Activated CD8-positive, alpha-beta memory T cell treated with anti-CD3 and anti-CD28 coated beads for 4 hours (primary cell): ENCODE data around the gene ENTREP3.

ENCODE experiments used
- DNase-seq, 2 donors: peaks; one replicate each; pipeline ENCODE4 v3.0.0-alpha.2; 2020; ENCODE audit warnings: low read depth in 2 of 2

ENTREP3 gene

DNA sequence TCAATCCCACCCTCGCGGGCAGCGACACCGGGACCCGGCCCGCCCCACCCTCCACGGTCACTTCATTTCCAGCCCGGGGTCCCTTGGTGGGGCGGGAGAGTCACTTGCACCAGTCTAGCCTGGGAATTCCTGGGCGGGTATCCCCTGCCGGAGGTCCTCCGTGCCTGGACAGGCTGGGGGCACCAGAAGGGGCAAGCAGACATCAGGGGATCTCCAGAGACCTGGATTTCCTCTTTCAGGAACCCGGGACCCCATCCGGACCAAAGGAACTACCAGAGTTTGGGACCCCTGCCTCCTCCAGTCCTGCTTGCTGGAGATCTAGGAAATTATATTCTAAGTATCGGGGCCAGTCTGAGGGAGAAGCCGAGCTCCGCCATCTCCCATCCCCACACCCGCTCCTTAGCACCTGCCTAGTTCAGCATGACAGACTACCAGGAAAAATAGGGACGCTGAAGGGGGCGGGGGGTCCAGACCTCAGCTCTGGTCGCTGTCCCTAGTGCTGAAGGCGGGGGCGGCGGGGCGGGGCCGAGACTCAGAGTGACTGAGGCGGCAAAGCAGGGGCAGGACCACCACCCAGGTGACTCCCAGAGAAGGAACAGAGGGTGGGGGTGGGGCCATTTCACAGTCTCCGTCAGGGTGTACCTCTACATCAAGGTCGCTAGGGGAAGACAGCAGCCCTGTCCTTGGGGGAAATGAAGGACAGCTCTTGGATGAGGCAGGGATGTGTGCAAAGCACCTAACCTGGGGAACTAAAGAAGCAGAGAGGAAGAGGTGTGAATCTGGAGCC is 22.8 kb upstream of the ENTREP3 start:
- peak; percentile 48 to 56 for DNase-seq

DNA sequence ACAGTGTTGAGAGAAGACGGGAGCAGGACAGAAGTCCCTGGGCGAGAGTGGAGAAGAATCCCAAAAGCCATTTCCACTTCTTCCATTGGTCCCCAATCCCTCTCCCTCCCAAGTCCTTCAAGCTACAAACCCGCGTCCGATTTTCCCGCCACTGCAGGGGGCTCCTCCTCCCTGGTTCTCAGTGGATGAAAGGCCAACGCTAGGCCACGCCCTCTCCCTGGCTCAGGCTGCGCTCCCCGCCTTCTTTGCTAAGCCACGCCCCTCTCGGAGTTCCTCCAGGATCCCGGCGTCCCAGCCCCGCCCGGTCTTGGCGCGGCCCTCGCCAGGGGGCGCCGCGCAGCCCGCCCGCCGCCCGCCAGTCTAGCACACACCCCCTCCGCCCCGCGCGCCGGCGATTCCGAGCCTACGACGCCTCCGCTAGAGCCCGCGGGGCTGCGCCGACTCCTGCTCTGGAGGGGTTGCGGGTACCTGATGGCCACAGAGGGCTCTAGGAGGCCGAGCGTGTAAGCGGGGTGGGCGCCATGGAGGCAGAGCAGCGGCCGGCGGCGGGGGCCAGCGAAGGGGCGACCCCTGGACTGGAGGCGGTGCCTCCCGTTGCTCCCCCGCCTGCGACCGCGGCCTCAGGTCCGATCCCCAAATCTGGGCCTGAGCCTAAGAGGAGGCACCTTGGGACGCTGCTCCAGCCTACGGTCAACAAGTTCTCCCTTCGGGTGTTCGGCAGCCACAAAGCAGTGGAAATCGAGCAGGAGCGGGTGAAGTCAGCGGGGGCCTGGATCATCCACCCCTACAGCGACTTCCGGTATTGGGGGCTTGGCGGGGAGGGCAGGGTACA is 22.0 kb upstream of the ENTREP3 start, which contains the start of gene HCN3:
Gene HCN3 (plus strand): TSS at position 394 of the 832 bp plus-strand sequence. CDS start 128 bp downstream, at position 522.
- DNase-seq: peak; percentile 87 to 89

DNA sequence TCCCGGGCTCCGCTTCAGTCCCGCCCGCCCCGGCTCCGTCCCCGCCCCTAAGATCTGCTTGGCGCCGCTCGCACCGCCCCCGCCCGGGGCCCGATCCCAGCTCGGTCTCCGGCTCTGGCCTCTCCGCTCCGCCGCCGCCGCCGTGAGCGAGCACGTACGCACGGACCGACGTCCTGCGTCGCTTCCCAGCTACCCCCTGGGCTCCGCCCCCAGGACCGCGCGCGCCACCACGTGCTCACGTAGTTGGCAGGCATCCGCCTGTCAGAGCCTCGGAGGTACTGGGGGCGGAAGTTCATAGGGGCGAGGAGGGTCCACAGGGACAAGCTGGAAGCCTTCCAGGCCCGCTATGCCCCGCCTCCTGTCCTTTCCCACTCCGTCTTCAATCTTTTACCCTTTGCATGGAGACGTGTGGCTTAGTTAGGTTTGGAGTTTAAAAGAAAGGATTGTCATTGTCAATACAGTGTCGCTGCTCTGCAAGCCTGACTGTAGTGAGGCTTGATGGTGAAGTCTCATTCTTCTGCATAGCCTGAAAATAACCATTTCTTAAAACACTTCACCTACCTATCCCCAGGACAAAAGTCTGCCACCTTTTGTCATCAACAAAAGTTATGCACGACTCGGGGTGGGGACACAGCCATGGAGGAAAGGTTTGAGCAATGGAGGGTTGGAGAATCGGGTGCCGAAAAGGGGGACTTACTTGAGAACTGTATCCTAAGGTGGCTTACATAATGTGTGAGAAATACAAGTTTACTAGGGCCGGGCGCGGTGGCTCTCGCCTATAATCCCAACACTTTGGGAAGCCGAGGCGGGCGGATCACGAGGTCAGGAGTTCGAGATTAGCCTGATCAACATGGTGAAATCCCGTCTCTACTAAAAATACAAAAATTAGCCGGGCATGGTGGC is 18.3 kb upstream of the ENTREP3 start, which contains the start of gene CLK2:
Gene CLK2 (minus strand): TSS at position 162 of the 903 bp plus-strand sequence. CDS start 2,527 bp downstream, outside the sequence.
- peak; percentile 92 for DNase-seq

DNA sequence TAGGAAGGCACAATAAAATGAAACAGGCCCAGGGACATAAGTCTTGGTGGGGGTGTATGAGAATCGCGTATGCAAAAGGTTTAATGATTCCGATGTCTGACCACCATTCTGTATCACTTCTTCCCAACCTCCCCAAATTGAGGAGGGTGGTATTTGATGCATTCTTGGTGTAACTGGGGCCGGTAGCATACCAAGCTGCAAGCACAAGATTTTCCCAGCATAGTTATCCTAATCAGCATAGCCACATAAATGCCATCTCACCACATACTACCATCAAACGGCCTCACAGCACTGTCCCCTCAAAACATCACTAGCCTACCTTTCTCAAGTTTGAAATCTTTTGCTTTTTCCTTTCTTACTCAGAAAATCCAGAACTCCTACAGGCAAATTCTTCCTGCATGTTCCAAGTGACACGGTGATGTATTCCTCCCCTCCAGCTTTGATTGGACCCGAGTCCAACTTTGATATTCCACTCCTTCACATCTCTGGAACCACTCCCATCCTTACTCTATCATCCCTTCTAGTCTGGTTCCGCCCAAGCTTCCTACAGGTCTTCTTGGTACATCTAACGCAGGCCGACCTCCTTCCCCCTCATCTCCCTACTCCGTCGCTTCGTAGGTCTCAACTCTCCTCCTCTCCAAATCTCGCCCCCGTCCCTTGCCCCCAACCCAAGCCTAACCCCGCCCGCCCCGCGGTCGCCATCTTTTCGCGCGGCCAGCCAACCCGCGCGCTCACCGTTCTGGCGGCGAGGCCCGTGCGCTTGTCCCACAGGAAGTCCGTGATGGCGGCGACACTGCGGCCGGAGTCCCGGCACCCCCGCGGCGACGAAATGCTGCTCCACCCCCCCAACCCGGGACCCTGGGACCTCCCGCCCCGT is 17.4 kb upstream of the ENTREP3 start:
- DNase-seq: peak in 1 of 2 donors; percentile 13

DNA sequence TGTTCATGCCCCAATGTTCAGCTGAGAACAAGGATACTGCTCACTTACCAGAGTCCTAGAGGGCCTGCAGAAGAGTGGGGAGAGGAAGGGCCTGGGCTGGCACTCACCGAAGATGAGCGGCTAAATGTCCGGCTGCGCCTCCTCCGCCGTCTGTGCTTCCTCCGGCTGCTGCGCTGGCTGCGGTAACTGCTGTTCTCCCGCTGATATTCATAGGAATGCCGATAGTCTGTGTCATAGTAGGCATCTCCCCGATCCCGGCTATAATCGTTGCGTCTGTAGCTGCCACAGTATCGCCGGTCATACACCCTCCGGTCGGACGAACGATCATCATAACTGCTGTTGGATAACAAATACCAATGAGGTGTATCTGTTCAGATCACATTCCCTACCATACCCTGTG is 14.1 kb upstream of the ENTREP3 start:
- no peak for DNase-seq

- DNase-seq: no peak
These were observed 13.3 kb upstream of the ENTREP3 start for GRCh38 chr1:155268630-155269029.

GRCh38 chr1:155267373-155267772 is 12.1 kb upstream of the ENTREP3 start:
- no peak for DNase-seq

GRCh38 chr1:155266553-155266952 is 11.3 kb upstream of the ENTREP3 start:
- DNase-seq: no peak

DNA sequence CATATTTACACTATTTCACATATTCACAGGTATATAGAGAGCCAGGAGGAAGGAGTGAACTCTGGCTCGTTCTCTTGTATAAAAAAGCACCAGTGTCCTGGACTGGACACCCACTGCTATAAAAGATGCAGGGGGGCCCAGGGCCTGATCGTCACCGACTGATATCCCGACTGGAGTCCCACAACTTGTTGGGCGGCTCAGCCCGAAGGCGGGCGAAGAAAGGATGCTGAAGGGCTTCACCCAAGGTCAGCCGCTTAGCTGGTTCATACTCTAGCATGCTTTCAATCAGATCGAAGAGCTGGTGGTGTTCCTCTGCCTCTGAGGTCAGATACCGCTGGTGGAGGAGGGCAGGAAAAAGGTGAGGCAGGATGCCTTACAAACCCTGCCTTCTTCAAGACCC is 7.8 kb upstream of the ENTREP3 start:
- no peak for DNase-seq

DNA sequence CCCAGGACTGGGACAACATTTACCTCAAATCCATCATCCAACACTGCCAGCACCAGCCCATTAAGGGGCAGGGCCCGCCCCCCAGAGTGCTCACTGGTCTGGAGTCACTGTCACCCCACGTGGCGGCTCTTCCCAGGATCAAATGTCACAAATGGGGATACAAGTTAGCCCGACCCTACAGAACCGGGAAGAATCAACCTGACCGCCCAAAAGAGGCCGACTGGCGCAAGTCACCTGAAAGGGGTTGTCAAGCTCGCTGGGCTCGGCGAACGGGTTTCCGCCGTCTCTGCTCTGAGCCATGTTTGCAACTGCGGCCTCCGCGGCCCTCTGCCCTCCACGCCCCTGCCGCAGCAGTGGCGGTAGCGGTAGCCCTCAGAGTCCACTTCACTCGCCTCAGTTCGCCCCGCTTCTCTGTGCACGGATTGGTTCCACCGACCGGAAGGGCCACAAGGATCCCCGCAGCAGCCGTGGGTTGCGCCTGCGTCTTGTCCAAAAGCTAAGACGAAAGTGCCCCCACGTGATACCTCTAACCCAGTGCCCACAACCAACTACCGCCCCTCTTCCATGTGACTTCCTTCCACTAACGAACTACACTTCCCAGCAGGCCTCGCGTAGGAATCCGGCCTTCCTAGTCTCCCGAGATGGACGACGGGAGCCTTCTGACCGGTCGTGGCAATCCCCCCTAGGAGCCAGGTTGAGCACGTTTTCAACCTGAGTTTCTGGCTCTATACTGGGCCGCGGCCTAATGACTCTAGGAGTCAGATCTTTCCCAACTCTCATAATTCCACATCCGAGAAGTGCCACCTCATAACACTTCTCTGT is 6.8 kb upstream of the ENTREP3 start, which contains the start of gene SCAMP3:
Gene SCAMP3 (minus strand): TSS at position 509 of the 822 bp plus-strand sequence. CDS start 209 bp downstream, at position 300.
- peak; percentile 80 to 84 for DNase-seq

- no peak for DNase-seq
These were observed 6.2 kb upstream of the ENTREP3 start for GRCh38 chr1:155261493-155261851.

- no peak for DNase-seq
These were observed 5.0 kb upstream of the ENTREP3 start for GRCh38 chr1:155260276-155260675.

GRCh38 chr1:155256058-155256852 is 972 bp upstream of the ENTREP3 start:
- DNase-seq: no peak

- no peak for DNase-seq
These were observed 505 bp downstream of the ENTREP3 start for GRCh38 chr1:155254714-155255242.

- no peak for DNase-seq
These were observed 1.0 kb downstream of the ENTREP3 start for GRCh38 chr1:155254228-155254713.

DNA sequence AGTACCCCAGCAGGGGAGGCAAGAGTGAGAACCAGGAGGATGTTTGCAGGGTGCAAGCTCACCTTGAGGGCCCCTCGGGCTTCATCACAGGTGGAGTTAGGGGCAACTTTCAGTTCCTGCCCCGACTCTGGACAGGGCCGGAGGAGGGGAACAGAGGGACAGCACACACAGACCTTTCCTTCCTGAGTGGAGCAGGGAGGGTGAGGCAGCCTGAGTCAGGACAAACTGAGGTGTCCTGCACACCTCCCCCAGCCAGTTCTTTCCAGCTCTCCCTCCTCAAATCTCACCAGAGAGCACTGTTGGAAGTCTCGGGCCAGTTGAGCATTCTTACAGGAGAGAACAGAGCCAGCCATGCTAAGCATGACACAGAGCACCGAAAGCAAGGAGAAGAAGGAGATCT is 1.5 kb downstream of the ENTREP3 start:
- no peak for DNase-seq

- DNase-seq: no peak
These were observed 2.1 kb downstream of the ENTREP3 start for GRCh38 chr1:155253208-155253607.

GRCh38 chr1:155251566-155251965 is 3.7 kb downstream of the ENTREP3 start:
- DNase-seq: no peak
